HK-2 (cell line): Measurements from ENCODE around the gene ZNF536.
"Not testable (repeated sequence)": the region's sequence is repeated elsewhere in the genome, so short reads cannot be mapped to it uniquely, and the experiment has no call there.

Experiments used
- DNase-seq: peaks from one replicate; pipeline ENCODE4 v3.0.0-alpha.2; 2018; ENCODE audit not compliant: unreplicated experiment

Gene ZNF536

DNA sequence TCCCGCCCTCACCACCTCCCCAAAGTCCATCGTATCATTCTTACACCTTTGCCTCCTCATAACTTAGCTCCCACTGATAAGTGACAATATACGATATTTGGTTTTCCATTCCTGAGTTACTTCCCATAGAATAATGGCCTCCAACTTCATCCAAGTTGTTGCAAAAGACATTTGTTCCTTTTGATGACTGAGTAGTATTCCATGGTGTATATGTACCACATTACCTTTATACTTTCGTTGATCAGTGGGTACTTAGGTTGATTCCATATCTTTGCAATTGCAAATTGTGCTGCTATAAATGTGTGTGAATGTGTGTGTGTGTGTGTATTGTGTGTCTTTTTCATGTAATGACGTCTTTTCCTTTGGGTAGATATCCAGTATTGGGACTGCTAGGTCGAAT lies 109.6 kb downstream of the ZNF536 start:
- no peak for DNase-seq

DNA sequence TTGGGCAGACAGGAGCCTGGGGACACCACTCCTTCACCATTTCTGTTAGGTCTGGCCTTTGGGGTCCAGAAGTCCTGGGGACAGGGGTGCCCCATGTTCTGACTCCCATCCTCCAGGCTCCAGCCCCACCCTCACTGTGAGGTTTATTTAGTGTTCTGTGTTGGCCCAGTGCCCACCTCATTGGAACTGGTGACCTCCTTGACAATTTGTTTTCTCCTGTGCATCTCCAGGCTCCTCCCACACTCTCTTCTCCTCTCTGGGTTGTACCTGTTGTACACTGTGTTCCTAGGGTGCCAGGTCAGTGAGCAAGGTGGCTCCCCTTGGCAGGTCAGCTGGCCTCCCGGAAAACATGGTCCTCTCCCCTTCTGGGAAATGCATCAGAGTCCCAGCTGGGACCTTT lies 110.8 kb downstream of the ZNF536 start:
- DNase-seq: no peak

DNA sequence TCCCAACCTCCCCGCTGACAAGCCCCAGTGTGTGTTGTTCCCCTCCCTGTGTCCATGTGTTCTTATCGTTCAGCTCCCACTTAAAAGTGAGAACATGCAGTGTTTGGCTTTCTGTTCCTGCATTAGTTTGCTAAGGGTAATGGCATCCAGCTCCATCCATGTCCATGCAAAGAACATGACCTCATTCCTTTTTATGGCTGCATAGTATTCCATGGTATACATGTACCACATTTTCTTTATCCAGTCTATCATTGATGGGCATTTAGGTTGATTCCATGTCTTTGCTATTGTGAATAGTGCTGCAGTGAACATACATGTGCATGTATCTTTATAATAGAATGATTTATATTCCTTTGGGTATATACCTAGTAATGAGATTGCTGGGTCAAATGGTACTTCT lies 114.1 kb downstream of the ZNF536 start:
- DNase-seq: not testable (repeated sequence)

DNA sequence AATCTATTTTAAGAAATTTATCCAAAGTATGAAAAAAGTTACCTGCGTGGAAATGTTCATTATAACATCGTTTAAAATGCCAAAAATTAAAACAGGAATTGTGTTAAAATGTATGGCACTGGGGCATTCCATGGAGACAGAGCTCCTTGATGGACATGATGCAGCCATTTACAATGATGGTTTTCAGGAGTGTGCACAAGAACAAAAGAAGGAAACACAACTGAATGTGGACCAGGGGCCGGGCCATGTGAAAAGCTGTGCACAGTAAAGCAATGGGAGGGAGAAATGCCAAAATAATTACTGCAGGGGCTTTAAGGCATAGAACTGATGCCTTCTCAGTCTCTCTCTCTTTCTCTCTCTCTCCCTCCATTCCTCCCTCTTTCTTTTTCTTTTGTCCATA lies 115.0 kb downstream of the ZNF536 start:
- no peak for DNase-seq

- DNase-seq: no peak
Observed at GRCh38 chr19:30488191-30488590, 116.0 kb downstream of the ZNF536 start.

GRCh38 chr19:30490760-30491159 lies 118.6 kb downstream of the ZNF536 start:
- DNase-seq: no peak

DNA sequence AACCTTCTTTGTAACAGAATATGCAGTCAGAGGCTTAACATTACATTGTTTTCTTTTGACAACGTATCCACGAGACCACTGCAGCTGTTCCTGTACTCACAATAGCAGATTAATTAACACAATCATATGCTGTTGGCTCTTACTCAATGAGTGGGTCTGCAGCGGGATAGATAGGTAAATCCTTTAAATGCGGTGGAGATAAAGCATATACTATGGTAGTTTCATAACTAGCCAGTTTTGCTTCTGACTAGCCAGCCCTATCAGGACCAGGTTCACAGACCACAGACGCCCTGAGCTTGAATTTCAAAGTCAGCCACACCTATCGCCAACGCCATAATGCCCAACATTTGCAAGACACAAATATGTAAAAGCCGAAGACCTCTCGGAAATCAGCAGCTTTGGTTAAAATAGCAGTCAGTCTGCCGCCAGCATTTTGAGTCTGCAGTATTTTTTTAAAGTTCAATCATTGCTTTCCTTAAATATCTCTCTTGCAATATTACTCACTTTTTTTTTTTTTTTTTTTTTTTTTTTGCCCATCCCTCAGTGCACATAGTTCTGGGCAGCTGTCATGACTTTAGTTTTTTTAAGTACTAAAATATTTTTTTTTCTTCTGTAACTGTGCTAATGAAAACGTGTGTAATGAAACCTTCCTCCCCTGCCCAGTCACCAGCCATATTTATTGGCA lies 120.5 kb downstream of the ZNF536 start:
- DNase-seq: no peak

- DNase-seq: no peak
Observed at GRCh38 chr19:30497034-30497433, 124.8 kb downstream of the ZNF536 start.

DNA sequence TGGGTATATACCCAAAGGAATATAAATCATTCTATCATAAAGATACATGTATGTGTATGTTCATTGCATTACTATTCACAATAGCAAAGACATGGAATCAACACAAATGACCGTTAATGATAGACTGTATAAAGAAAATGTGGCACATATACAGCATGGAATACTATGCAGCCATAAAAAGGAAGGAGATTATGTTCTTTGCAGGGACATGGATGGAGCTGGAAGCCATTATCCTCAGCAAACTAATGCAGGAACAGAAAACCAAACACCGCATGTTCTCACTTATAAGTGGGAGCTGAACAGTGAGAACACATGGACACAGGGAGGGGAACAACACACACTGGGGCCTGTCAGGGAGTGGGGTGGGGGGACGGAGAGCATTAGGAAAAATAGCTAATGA lies 125.9 kb downstream of the ZNF536 start:
- DNase-seq: not testable (repeated sequence)

DNA sequence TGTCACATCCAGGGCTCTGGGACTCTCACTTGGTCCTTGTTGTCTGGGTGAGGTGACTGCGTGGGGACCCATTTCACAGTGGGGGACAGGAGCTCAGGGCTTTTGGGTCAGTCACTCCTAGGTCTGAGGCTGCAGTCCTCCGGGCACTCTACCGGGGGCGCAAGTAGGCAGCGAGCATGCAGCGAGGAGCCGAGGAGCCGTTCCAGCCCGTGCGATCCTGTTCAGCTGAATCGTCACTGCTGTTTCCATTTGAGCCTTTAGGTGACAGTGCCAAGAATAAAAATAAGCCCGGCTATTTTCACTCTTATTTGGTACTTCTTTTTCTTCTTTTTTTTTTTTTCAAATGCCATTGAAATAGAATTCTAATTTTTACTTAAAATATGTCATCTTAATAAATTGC lies 126.5 kb downstream of the ZNF536 start:
- no peak for DNase-seq

GRCh38 chr19:30504272-30504671 lies 132.1 kb downstream of the ZNF536 start:
- DNase-seq: no peak

GRCh38 chr19:30512176-30513081 lies 140.2 kb downstream of the ZNF536 start:
- no peak for DNase-seq

DNA sequence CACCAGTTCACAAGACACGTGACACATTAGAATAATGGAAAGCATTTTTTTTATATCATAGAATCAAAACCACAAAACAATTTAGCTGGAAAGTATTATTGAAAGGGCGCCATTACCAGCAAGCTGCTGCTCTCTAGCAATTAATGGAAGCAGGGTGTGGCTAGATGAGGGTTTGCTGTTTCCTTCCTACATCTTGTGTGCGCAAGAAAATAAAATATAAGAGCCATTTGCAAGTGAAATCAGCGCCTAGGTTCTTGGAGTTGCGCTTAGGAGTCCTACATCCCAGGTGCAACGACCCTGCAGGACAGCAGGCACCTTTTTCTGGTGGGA lies 140.9 kb downstream of the ZNF536 start:
- no peak for DNase-seq

- DNase-seq: no peak
Observed at GRCh38 chr19:30516111-30516510, 143.9 kb downstream of the ZNF536 start.

DNA sequence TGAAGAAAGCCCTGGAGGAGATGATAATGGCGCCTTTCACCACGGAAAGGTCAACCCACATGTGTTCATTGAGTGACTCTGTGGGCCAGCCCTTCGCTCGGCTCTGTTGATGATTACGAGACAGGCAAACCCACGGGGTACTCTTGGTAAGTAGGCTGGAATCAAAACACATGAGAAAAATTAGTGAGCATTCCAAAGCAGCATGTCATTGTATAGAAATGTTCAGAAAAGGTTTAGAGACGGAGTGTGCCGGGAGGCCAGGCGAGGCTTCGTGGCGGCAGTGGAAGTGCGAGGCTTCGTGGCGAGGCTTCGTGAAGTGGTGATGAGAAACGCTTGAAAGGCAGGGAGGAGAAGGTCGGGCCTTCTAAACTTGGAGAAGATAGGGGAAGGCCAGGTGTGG lies 144.3 kb downstream of the ZNF536 start:
- DNase-seq: no peak

DNA sequence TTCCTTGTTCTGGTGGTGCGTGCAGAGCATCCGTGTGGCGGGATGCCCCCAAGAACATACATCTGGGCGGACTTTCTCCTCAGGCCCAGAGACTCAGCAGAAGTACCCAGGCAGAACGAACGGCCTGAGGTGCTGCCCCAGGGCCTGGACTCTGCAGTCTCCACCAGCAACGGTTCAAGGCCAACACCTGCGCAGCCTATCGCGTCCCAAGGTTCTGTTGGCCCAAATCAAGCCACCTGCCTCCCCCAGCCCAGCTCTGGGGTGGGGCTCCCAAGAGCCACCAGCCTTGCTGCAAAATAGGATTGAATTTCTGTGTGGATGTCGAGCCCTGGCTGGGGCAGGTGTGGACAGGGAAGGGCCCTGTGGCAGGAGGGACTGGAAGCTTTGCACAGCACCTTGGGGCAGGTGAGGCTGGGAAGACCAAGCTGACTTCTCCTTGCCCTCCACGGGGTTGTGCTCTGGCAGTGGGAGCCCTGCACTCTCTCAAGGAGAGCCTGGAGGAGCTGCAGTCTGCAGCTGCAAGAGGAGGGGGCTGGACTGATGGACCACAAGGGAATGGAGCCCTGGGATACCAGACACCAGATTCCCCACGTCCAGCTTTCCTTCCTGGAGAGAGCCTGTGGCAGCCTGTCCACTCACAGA lies 146.9 kb downstream of the ZNF536 start:
- no peak for DNase-seq

GRCh38 chr19:30519607-30520205 lies 147.5 kb downstream of the ZNF536 start:
- no peak for DNase-seq

DNA sequence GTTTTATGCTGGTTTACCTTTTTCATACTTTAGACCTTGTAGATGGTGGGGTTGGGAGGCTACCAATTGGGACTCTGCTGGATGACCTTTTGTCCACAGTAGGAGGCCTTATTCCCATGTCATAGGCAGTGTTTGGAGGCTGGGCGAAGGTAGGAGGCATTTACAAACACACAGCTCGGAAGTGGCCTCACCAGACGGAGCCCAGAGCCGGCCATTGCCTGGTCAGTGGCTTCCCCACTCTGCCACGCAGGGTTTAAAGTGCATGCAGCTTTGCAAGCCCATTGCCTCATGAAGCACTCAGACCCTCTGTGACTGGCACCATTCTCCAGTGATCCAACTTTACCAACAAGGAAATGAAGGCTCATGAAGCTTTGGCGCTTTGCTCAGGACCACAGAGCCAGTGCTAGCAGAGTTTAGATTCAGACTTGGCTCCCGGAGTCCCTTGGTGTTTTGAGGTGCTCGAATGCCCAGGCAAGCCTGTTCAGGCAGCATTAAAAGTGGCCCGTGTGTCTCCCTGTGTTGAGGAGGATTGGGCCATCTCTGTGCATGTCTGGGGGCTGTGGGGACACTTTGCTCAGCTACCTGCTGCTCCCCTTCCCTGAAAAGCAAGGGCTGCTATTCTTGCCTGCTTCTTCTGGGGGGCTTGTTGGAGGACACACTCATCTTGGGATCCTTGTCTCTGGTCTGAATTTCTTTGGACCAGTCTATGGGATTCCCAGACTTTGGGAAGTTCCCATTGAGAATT lies 148.7 kb downstream of the ZNF536 start:
- no peak for DNase-seq

- no peak for DNase-seq
Observed at GRCh38 chr19:30521937-30522336, 149.8 kb downstream of the ZNF536 start.

- no peak for DNase-seq
Observed at GRCh38 chr19:30522341-30522740, 150.2 kb downstream of the ZNF536 start.

GRCh38 chr19:30523791-30524190 lies 151.6 kb downstream of the ZNF536 start:
- DNase-seq: no peak

DNA sequence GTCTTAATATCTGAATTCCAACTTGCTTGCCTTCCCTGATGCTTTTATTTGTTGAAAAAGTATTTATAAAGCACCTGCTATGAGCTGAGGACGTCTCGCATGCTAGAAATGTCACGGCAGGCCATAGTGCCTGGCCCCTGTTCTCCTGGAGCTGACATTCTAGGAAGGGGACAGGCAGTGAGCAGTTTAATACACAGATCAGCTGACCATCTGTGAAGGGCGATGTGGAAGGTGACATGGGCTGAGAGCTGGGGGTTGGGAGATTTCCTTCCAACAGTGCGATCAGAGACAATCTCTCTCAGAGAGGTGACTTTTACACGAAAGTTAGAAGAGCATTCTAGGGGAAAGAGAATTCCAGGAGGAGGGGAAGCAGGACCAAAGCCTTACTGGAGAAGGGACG lies 153.2 kb downstream of the ZNF536 start:
- no peak for DNase-seq
